Spleen (tissue), 7 donors: ENCODE data around the gene TXNRD2.

Source experiments
- POLR2A ChIP-seq, 3 donors: fragments of 450-650 bp; IDR thresholded peaks; one replicate each; pipeline ENCODE4 v1.5.1; 2017; ENCODE audit warnings: antibody characterized with exemption in 3 of 3, mild to moderate bottlenecking in 1 of 3
- POLR2AphosphoS5 ChIP-seq, 3 donors: sonication (generic); formaldehyde crosslinking; IDR thresholded peaks; one replicate each; pipeline ENCODE4 v1.5.1; 2017; ENCODE audit warnings: antibody characterized with exemption in 3 of 3
- TF ChIP-seq, protein P1 (sequence below), 11 experiments: fragments of 200-600 bp in 7 of 11; fragments of 450-650 bp in 4 of 11; sonication (generic) in 4 of 11; IDR thresholded peaks in 8 of 11; conservative IDR thresholded peaks in 3 of 11; 1 replicate in 7 of 11; 2 replicates in 4 of 11; pipeline versions ENCODE4 v1.4.0 to v1.8.0; 2016 to 2021; ENCODE audit warnings: antibody characterized with exemption in 11 of 11, inconsistent platforms in 4 of 11, mild to moderate bottlenecking in 1 of 11
- donor health status: DM: no; HTN: no; CAD: no; lungs with moderate emphysema.
- donor health status: DM: no; HTN: no; CAD: no.
- donor health status: DM: no; HTN: no; CAD: no.

DNA sequence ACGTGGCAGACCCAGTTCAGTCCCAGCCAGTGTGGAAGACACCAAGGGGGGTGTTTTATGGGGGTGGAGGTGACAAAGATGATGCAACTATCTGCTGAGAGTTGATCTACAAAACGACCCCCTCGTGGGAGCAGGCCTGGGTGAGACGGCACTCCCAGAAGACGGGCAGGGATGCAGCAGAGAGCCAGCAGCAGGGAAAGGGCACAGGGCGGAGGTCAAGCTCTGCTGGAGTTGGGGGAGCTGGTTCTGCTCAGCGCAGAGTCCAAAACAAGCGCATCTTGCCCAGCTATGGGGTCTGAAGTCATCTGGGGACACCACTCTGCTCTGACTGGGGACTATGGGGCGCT, 90.9 kb downstream of the TXNRD2 start:
- TF ChIP-seq, protein P1, sequence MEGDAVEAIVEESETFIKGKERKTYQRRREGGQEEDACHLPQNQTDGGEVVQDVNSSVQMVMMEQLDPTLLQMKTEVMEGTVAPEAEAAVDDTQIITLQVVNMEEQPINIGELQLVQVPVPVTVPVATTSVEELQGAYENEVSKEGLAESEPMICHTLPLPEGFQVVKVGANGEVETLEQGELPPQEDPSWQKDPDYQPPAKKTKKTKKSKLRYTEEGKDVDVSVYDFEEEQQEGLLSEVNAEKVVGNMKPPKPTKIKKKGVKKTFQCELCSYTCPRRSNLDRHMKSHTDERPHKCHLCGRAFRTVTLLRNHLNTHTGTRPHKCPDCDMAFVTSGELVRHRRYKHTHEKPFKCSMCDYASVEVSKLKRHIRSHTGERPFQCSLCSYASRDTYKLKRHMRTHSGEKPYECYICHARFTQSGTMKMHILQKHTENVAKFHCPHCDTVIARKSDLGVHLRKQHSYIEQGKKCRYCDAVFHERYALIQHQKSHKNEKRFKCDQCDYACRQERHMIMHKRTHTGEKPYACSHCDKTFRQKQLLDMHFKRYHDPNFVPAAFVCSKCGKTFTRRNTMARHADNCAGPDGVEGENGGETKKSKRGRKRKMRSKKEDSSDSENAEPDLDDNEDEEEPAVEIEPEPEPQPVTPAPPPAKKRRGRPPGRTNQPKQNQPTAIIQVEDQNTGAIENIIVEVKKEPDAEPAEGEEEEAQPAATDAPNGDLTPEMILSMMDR (IDR thresholded peaks at IDR 0.05 in 8 of 11, conservative IDR thresholded peaks at IDR 0.05 in 3 of 11) = no peak
- TF ChIP-seq POLR2A (IDR thresholded peaks at IDR 0.05) (no peak), POLR2AphosphoS5 (IDR thresholded peaks at IDR 0.05) (no peak)
